Measurements from ENCODE around the gene ISL2. TPM values are rescaled to one million over a fixed set of nuclear protein-coding genes. Genes with fewer than 3 reads are reported as not detected.

Gene ISL2
- total RNA-seq, 4 donors from 2014 or later, result 0.67 to 11.6 TPM; not detected in 2

- TF ChIP-seq CTCF (IDR thresholded peaks at IDR 0.05), result no peak
- no peak for TF ChIP-seq POLR2A (IDR thresholded peaks at IDR 0.05)
- peaks cover 0 to 9% (median 0%) of the 10 kb centered on the region in 3 donors for H3K36me3 ChIP-seq
- no peak overlapping the region for H3K27ac ChIP-seq
- no peaks in the 10 kb centered on the region for H3K4me1 ChIP-seq
- no peaks in the 10 kb centered on the region for H3K9me3 ChIP-seq
- H3K4me3 ChIP-seq, result no peak overlapping the region
- no peaks in the 10 kb centered on the region for H3K27me3 ChIP-seq
- DNase-seq, result no peak
Observed at GRCh38 chr15:76382987-76383728, 46.6 kb downstream of the ISL2 start.

DNA sequence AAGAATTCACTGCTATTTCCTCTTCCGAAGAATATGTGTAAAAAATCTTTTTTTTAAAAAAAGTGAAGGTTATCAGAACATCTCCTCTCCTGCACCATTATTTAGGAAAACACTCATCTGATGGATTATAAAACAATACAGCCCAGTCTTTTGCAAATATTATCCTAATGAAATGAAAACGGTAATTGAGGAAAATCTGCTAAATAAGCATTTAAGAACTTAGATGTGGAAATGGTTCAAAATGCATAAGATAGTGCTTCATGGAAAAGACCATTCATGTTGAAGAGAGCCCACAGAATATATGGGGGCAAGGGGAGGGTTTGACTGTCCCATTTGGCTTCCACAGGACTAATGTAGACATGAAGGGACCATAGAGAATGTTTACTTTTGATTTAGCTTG, 47.8 kb downstream of the ISL2 start:
- H3K36me3 ChIP-seq, result peaks cover 0 to 12% (median 0%) of the 10 kb centered on the region in 3 donors
- no peak for DNase-seq
- H3K4me3 ChIP-seq, result no peak overlapping the region
- H3K9me3 ChIP-seq, result no peaks in the 10 kb centered on the region
- H3K27me3 ChIP-seq, result no peaks in the 10 kb centered on the region
- no peak overlapping the region for H3K27ac ChIP-seq
- TF ChIP-seq CTCF (IDR thresholded peaks at IDR 0.05) (no peak), POLR2A (IDR thresholded peaks at IDR 0.05) (no peak)
- no peaks in the 10 kb centered on the region for H3K4me1 ChIP-seq

GRCh38 chr15:76386178-76386577, 49.6 kb downstream of the ISL2 start:
- Histone ChIP-seq H3K4me1 (no peaks in the 10 kb centered on the region), H3K9me3 (no peaks in the 10 kb centered on the region), H3K4me3 (no peak overlapping the region), H3K27ac (no peak overlapping the region), H3K27me3 (no peaks in the 10 kb centered on the region), H3K36me3 (peaks cover 0 to 11% (median 0%) of the 10 kb centered on the region in 3 donors)
- no peak for DNase-seq
- TF ChIP-seq CTCF (IDR thresholded peaks at IDR 0.05), result no peak
- no peak for TF ChIP-seq POLR2A (IDR thresholded peaks at IDR 0.05)

- H3K27me3 ChIP-seq, result no peaks in the 10 kb centered on the region
- TF ChIP-seq CTCF (IDR thresholded peaks at IDR 0.05), result no peak
- TF ChIP-seq POLR2A (IDR thresholded peaks at IDR 0.05), result no peak
- no peak overlapping the region for H3K4me3 ChIP-seq
- H3K36me3 ChIP-seq, result peaks cover 0 to 3% (median 0%) of the 10 kb centered on the region in 3 donors
- no peaks in the 10 kb centered on the region for H3K9me3 ChIP-seq
- H3K4me1 ChIP-seq, result no peaks in the 10 kb centered on the region
- H3K27ac ChIP-seq, result no peak overlapping the region
- DNase-seq, result no peak
Observed at GRCh38 chr15:76386926-76387325, 50.4 kb downstream of the ISL2 start.

GRCh38 chr15:76390571-76390970, 54.0 kb downstream of the ISL2 start:
- H3K4me1 ChIP-seq, result no peaks in the 10 kb centered on the region
- no peak overlapping the region for H3K27ac ChIP-seq
- no peak for TF ChIP-seq POLR2A (IDR thresholded peaks at IDR 0.05)
- no peak for TF ChIP-seq CTCF (IDR thresholded peaks at IDR 0.05)
- H3K36me3 ChIP-seq, result peaks cover 0 to 3% (median 0%) of the 10 kb centered on the region in 3 donors
- no peaks in the 10 kb centered on the region for H3K9me3 ChIP-seq
- no peak for DNase-seq
- no peak overlapping the region for H3K4me3 ChIP-seq
- H3K27me3 ChIP-seq, result no peaks in the 10 kb centered on the region

All from Peyer's patch (tissue), 4 donors.